SK-N-SH treated with all-trans-retinoic acid at 6 μM for 48 hours (cell line): Measurements from ENCODE around the gene DIPK1A.
"Not testable (repeated sequence)": the region's sequence is repeated elsewhere in the genome, so short reads cannot be mapped to it uniquely, and the experiment has no call there.

Experiments
- ESRRG ChIP-seq: fragments of 250-450 bp; sonication (Bioruptor Pico); IDR thresholded peaks from 2 replicates; pipeline ENCODE4 v1.6.1; 2021; ENCODE audit warnings: mild to moderate bottlenecking
- GLIS3 ChIP-seq: fragments of 250-450 bp; sonication (Bioruptor Pico); IDR thresholded peaks from 2 replicates; pipeline ENCODE4 v1.5.0; 2020; ENCODE audit warnings: mild to moderate bottlenecking, moderate library complexity
- ISL1 ChIP-seq: fragments of 250-450 bp; sonication (Bioruptor Pico); IDR thresholded peaks from 2 replicates; pipeline ENCODE4 v2.1.2; 2022; ENCODE audit warnings: mild to moderate bottlenecking, moderate library complexity
- OSR1 ChIP-seq: fragments of 250-450 bp; sonication (Bioruptor Pico); IDR thresholded peaks from 2 replicates; pipeline ENCODE4 v1.8.0; 2022; ENCODE audit warnings: moderate library complexity, mild to moderate bottlenecking, inconsistent platforms
- SNAI2 ChIP-seq: fragments of 250-450 bp; sonication (Bioruptor Pico); IDR thresholded peaks from 2 replicates; pipeline ENCODE4 v1.5.0; 2020; ENCODE audit warnings: mild to moderate bottlenecking, moderate library complexity
- ZNF565 ChIP-seq: fragments of 450-650 bp; formaldehyde crosslinking; conservative IDR thresholded peaks from 2 replicates; pipeline ENCODE4 v1.5.0; 2020; ENCODE audit warnings: low read depth, mild to moderate bottlenecking, moderate library complexity
- ZNF8 ChIP-seq: fragments of 450-650 bp; formaldehyde crosslinking; IDR thresholded peaks from 2 replicates; pipeline ENCODE4 v1.5.0; 2020; ENCODE audit warnings: mild to moderate bottlenecking, moderate library complexity
- TF ChIP-seq, protein P1 (sequence below): fragments of 250-450 bp; sonication (Bioruptor Pico); IDR thresholded peaks from 2 replicates; pipeline ENCODE4 v1.8.0; 2020; ENCODE audit warnings: mild to moderate bottlenecking, moderate library complexity, borderline replicate concordance
- TF ChIP-seq, protein P2 (sequence below): fragments of 250-450 bp; sonication (Bioruptor Pico); IDR thresholded peaks from 2 replicates; pipeline ENCODE4 v1.5.1; 2020; ENCODE audit warnings: low read depth, mild to moderate bottlenecking, moderate library complexity

DNA sequence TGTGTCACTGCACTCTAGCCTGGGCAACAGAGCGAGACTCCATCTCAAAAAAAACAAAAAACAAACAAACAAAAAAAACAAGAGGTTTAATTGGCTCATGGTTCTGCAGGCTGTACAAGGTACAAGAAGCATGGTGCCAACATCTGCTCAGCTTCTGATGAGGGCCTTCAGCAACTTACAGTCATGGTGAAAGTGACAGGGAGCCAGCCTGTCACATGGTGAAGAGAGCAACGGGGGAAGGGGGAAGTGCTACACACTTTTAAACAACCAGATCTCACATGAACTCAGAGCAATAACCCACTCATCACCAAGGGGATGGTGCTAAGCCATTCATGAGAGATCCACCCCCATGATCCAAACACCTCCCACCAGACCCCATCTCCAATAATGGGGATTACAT lies 63.2 kb downstream of the DIPK1A start:
- TF ChIP-seq ZNF565 (CRISPR knock-in tag); GLIS3; ISL1 (CRISPR knock-in tag); ESRRG; SNAI2 (CRISPR knock-in tag); ZNF8 (CRISPR knock-in tag); OSR1 (CRISPR knock-in tag): not testable (repeated sequence)
- TF ChIP-seq, protein P1, sequence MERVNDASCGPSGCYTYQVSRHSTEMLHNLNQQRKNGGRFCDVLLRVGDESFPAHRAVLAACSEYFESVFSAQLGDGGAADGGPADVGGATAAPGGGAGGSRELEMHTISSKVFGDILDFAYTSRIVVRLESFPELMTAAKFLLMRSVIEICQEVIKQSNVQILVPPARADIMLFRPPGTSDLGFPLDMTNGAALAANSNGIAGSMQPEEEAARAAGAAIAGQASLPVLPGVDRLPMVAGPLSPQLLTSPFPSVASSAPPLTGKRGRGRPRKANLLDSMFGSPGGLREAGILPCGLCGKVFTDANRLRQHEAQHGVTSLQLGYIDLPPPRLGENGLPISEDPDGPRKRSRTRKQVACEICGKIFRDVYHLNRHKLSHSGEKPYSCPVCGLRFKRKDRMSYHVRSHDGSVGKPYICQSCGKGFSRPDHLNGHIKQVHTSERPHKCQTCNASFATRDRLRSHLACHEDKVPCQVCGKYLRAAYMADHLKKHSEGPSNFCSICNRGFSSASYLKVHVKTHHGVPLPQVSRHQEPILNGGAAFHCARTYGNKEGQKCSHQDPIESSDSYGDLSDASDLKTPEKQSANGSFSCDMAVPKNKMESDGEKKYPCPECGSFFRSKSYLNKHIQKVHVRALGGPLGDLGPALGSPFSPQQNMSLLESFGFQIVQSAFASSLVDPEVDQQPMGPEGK (CRISPR knock-in tag) = not testable (repeated sequence)
- TF ChIP-seq, protein P2, sequence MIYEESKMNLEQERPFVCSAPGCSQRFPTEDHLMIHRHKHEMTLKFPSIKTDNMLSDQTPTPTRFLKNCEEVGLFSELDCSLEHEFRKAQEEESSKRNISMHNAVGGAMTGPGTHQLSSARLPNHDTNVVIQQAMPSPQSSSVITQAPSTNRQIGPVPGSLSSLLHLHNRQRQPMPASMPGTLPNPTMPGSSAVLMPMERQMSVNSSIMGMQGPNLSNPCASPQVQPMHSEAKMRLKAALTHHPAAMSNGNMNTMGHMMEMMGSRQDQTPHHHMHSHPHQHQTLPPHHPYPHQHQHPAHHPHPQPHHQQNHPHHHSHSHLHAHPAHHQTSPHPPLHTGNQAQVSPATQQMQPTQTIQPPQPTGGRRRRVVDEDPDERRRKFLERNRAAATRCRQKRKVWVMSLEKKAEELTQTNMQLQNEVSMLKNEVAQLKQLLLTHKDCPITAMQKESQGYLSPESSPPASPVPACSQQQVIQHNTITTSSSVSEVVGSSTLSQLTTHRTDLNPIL (CRISPR knock-in tag) = not testable (repeated sequence)
